Hepatocyte (in vitro differentiated cells): ENCODE measurements around the gene LMX1A.

Source experiments
- CTCF ChIP-seq: fragments of 200-600 bp; sonication (generic); IDR thresholded peaks from 2 replicates; pipeline ENCODE4 v1.5.1; 2016; ENCODE audit warnings: antibody characterized with exemption, mild to moderate bottlenecking; ENCODE audit not compliant: poor library complexity
- EZH2 ChIP-seq: fragments of 200-600 bp; sonication (generic); IDR thresholded peaks from 2 replicates; pipeline ENCODE4 v1.6.1; 2016; ENCODE audit warnings: antibody characterized with exemption, mild to moderate bottlenecking, borderline replicate concordance
- EZH2phosphoT487 ChIP-seq: fragments of 200-600 bp; sonication (generic); IDR thresholded peaks from one replicate; pipeline ENCODE4 v1.6.1; 2018; ENCODE audit warnings: antibody characterized with exemption, mild to moderate bottlenecking, low read depth, moderate library complexity; ENCODE audit not compliant: unreplicated experiment, severe bottlenecking

GRCh38 chr1:165239873-165240272 lies 116.6 kb downstream of the LMX1A start:
- TF ChIP-seq CTCF, result no peak
- no peak for TF ChIP-seq EZH2
- no peak for TF ChIP-seq EZH2phosphoT487
